Erythroblast (primary cell): ENCODE data around the gene TBL1Y.
"Not testable (repeated sequence)": the region's sequence is repeated elsewhere in the genome, so short reads cannot be mapped to it uniquely, and the experiment has no call there.

Source experiments
- DNase-seq, 2 experiments: peaks; one replicate each; lab custom pipeline; 2025; lab: John Stamatoyannopoulos, UW
- GATA1 ChIP-seq: IDR thresholded peaks from 2 replicates; pipeline ENCODE4 v1.6.1; 2011; ENCODE audit warnings: low read depth, mild to moderate bottlenecking, control low read depth, low read length, moderate library complexity
- POLR2A ChIP-seq: IDR thresholded peaks from 2 replicates; pipeline ENCODE4 v1.6.1; 2011; ENCODE audit warnings: mild to moderate bottlenecking, low read length

The TBL1Y gene

GRCh38 chrY:6995987-6996386 is 85.5 kb downstream of the TBL1Y start:
- no peak for TF ChIP-seq POLR2A
- TF ChIP-seq GATA1, result no peak
- DNase-seq, result no peak

GRCh38 chrY:6997503-6998066 is 87.1 kb downstream of the TBL1Y start:
- TF ChIP-seq POLR2A (no peak), GATA1 (no peak)
- DNase-seq, result no peak

GRCh38 chrY:6999905-7000304 is 89.4 kb downstream of the TBL1Y start:
- TF ChIP-seq POLR2A, result no peak
- TF ChIP-seq GATA1, result no peak
- DNase-seq, result no peak

- DNase-seq, result peak; percentile 69 to 91
- TF ChIP-seq GATA1 (no peak), POLR2A (no peak)
These were observed 92.1 kb downstream of the TBL1Y start for GRCh38 chrY:7002581-7002980.

- TF ChIP-seq POLR2A (no peak), GATA1 (no peak)
- DNase-seq, result no peak
These were observed 97.4 kb downstream of the TBL1Y start for GRCh38 chrY:7007911-7008310.

GRCh38 chrY:7008578-7009355 is 98.3 kb downstream of the TBL1Y start:
- TF ChIP-seq GATA1 (no peak), POLR2A (no peak)
- no peak for DNase-seq

GRCh38 chrY:7013051-7013450 is 102.6 kb downstream of the TBL1Y start:
- TF ChIP-seq GATA1, result no peak
- no peak for TF ChIP-seq POLR2A
- DNase-seq, result no peak

- no peak for DNase-seq
- no peak for TF ChIP-seq GATA1
- TF ChIP-seq POLR2A, result no peak
These were observed 106.0 kb downstream of the TBL1Y start for GRCh38 chrY:7016521-7016920.

GRCh38 chrY:7017244-7018080 is 107.0 kb downstream of the TBL1Y start:
- TF ChIP-seq POLR2A, result no peak
- DNase-seq, result no peak

GRCh38 chrY:7039037-7039436 is 128.5 kb downstream of the TBL1Y start:
- no peak for TF ChIP-seq POLR2A
- TF ChIP-seq GATA1, result no peak
- DNase-seq, result no peak

GRCh38 chrY:7040662-7041061 is 130.2 kb downstream of the TBL1Y start:
- no peak for TF ChIP-seq GATA1
- no peak for TF ChIP-seq POLR2A

GRCh38 chrY:7041983-7042382 is 131.5 kb downstream of the TBL1Y start:
- DNase-seq, result no peak

More at GRCh38 chrY:7040662-7041061, 130.2 kb downstream of the TBL1Y start:
- no peak for DNase-seq

GRCh38 chrY:7052461-7052860 is 142.0 kb downstream of the TBL1Y start:
- DNase-seq, result not testable (repeated sequence)

More at GRCh38 chrY:7041983-7042382, 131.5 kb downstream of the TBL1Y start:
- TF ChIP-seq POLR2A (no peak), GATA1 (no peak)

GRCh38 chrY:7056886-7057285 is 146.4 kb downstream of the TBL1Y start:
- no peak for DNase-seq
- TF ChIP-seq POLR2A, result no peak
- no peak for TF ChIP-seq GATA1

- DNase-seq, result no peak
- TF ChIP-seq GATA1 (no peak), POLR2A (no peak)
These were observed 168.2 kb downstream of the TBL1Y start for GRCh38 chrY:7078725-7079124.

GRCh38 chrY:7080548-7080947 is 170.1 kb downstream of the TBL1Y start:
- DNase-seq, result not testable (repeated sequence)
